8988T (cell line): ENCODE measurements around the gene ABCA10.

ENCODE experiments used
- DNase-seq: peaks from one replicate; pipeline ENCODE4 v3.0.0; 2011

ABCA10 gene

GRCh38 chr17:69159418-69159817 lies 69.2 kb downstream of the ABCA10 start:
- no peak for DNase-seq

GRCh38 chr17:69154267-69154666 lies 74.4 kb downstream of the ABCA10 start:
- DNase-seq, result no peak

- DNase-seq, result no peak
Observed at GRCh38 chr17:69150333-69150732, 78.3 kb downstream of the ABCA10 start.

GRCh38 chr17:69147460-69147859 lies 81.2 kb downstream of the ABCA10 start:
- no peak for DNase-seq

- no peak for DNase-seq
Observed at GRCh38 chr17:69144331-69145255, 84.0 kb downstream of the ABCA10 start.

GRCh38 chr17:69143683-69144231 lies 84.9 kb downstream of the ABCA10 start:
- DNase-seq, result no peak

- DNase-seq, result no peak
Observed at GRCh38 chr17:69143151-69143550, 85.5 kb downstream of the ABCA10 start.

- DNase-seq, result no peak
Observed at GRCh38 chr17:69142175-69142802, 86.3 kb downstream of the ABCA10 start.

- DNase-seq, result no peak
Observed at GRCh38 chr17:69141431-69142174, 87.0 kb downstream of the ABCA10 start, which contains the start of gene ABCA6. ABCA6 (minus strand) TSS chr17:69141895; CDS start chr17:69140703, 1,192 bp downstream.

- no peak for DNase-seq
Observed at GRCh38 chr17:69134112-69134511, 94.5 kb downstream of the ABCA10 start.

- no peak for DNase-seq
Observed at GRCh38 chr17:69130627-69131296, 97.9 kb downstream of the ABCA10 start.

GRCh38 chr17:69123626-69124025 lies 105.0 kb downstream of the ABCA10 start:
- no peak for DNase-seq

GRCh38 chr17:69122065-69122464 lies 106.6 kb downstream of the ABCA10 start:
- DNase-seq, result no peak

GRCh38 chr17:69117855-69118784 lies 110.5 kb downstream of the ABCA10 start:
- DNase-seq, result no peak

- DNase-seq, result no peak
Observed at GRCh38 chr17:69111794-69112193, 116.8 kb downstream of the ABCA10 start.

- no peak for DNase-seq
Observed at GRCh38 chr17:69105907-69106730, 122.5 kb downstream of the ABCA10 start.

GRCh38 chr17:69103557-69104233 lies 124.9 kb downstream of the ABCA10 start:
- DNase-seq, result no peak

- DNase-seq, result no peak
Observed at GRCh38 chr17:69098625-69099024, 130.0 kb downstream of the ABCA10 start.
